GM12878 (cell line): ENCODE data around the gene DDX55.

Experiments
- BACH1 ChIP-seq: fragments of 450-650 bp; IDR thresholded peaks from 2 replicates; pipeline ENCODE4 v1.6.1; 2017; ENCODE audit warnings: mild to moderate bottlenecking, borderline replicate concordance
- CREB1 ChIP-seq: IDR thresholded peaks from 2 replicates; pipeline ENCODE4 v1.6.1; 2012; ENCODE audit warnings: low read depth, mild to moderate bottlenecking, inconsistent platforms
- CTCF ChIP-seq, 3 experiments: IDR thresholded peaks in 2 of 3; conservative IDR thresholded peaks in 1 of 3; 2 replicates each; pipeline ENCODE4 v1.5.1; 2011; ENCODE audit warnings: low read depth in 3 of 3, low read length in 3 of 3, mild to moderate bottlenecking in 3 of 3, control low read depth in 2 of 3, moderate library complexity in 2 of 3, inconsistent platforms in 1 of 3, mixed read lengths in 1 of 3; ENCODE audit not compliant: control insufficient read depth in 2 of 3, insufficient read depth in 1 of 3; ENCODE audit errors: extremely low read depth in 1 of 3
- EP300 ChIP-seq, 2 experiments: fragments of 150-350 bp in 1 of 2; IDR thresholded peaks; 2 replicates each; pipeline ENCODE4 v1.6.1; 2011 to 2012; ENCODE audit warnings: low read depth in 2 of 2, low read length in 2 of 2, borderline replicate concordance in 1 of 2, improper control_type of control experiment in 1 of 2, inconsistent platforms in 1 of 2; ENCODE audit not compliant: control insufficient read depth in 1 of 2
- EZH2 ChIP-seq: IDR thresholded peaks from 2 replicates; pipeline ENCODE4 v1.6.1; 2012; ENCODE audit warnings: low read depth, mild to moderate bottlenecking, control low read depth, inconsistent platforms, low read length, borderline replicate concordance; ENCODE audit not compliant: control insufficient read depth
- POLR2AphosphoS5 ChIP-seq: IDR thresholded peaks from 2 replicates; pipeline ENCODE4 v1.6.1; 2011; ENCODE audit warnings: mild to moderate bottlenecking, low read length, inconsistent platforms
- SIN3A ChIP-seq: IDR thresholded peaks from 2 replicates; pipeline ENCODE4 v1.6.1; 2012; ENCODE audit warnings: low read depth, low read length, improper control_type of control experiment
- TF ChIP-seq, protein P1 (sequence below): fragments of 450-650 bp; conservative IDR thresholded peaks from 2 replicates; pipeline ENCODE4 v1.6.1; 2017; ENCODE audit warnings: mild to moderate bottlenecking, moderate library complexity
- TF ChIP-seq, protein P2 (sequence below): IDR thresholded peaks from 2 replicates; pipeline ENCODE4 v1.6.1; 2011; ENCODE audit warnings: borderline replicate concordance, low read depth, mild to moderate bottlenecking, moderate library complexity, mixed read lengths, low read length; ENCODE audit not compliant: insufficient read depth; ENCODE audit errors: extremely low read length

GRCh38 chr12:123621619-123622530, 20.0 kb downstream of the DDX55 start:
- TF ChIP-seq, protein P1, sequence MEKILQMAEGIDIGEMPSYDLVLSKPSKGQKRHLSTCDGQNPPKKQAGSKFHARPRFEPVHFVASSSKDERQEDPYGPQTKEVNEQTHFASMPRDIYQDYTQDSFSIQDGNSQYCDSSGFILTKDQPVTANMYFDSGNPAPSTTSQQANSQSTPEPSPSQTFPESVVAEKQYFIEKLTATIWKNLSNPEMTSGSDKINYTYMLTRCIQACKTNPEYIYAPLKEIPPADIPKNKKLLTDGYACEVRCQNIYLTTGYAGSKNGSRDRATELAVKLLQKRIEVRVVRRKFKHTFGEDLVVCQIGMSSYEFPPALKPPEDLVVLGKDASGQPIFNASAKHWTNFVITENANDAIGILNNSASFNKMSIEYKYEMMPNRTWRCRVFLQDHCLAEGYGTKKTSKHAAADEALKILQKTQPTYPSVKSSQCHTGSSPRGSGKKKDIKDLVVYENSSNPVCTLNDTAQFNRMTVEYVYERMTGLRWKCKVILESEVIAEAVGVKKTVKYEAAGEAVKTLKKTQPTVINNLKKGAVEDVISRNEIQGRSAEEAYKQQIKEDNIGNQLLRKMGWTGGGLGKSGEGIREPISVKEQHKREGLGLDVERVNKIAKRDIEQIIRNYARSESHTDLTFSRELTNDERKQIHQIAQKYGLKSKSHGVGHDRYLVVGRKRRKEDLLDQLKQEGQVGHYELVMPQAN = no peak
- no peak for TF ChIP-seq CREB1
- no peak for TF ChIP-seq CTCF (IDR thresholded peaks at IDR 0.05 in 2 of 3, conservative IDR thresholded peaks at IDR 0.05 in 1 of 3; ENCODE audit: control insufficient read depth in 2 of 3, extremely low read depth in 1 of 3, insufficient read depth in 1 of 3, low read depth in 3 of 3, low read length in 3 of 3)
- no peak for TF ChIP-seq BACH1
- TF ChIP-seq SIN3A = no peak
- TF ChIP-seq EZH2 = no peak
- TF ChIP-seq, protein P2, sequence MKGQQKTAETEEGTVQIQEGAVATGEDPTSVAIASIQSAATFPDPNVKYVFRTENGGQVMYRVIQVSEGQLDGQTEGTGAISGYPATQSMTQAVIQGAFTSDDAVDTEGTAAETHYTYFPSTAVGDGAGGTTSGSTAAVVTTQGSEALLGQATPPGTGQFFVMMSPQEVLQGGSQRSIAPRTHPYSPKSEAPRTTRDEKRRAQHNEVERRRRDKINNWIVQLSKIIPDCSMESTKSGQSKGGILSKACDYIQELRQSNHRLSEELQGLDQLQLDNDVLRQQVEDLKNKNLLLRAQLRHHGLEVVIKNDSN = no peak
- no peak for TF ChIP-seq EP300 (IDR thresholded peaks at IDR 0.05; ENCODE audit: borderline replicate concordance in 1 of 2, control insufficient read depth in 1 of 2, low read depth in 2 of 2, low read length in 2 of 2)
- TF ChIP-seq POLR2AphosphoS5 = 0 out of 2 replicates have a peak, but pooled peaks have one; percentile 56
